SU-DHL-6 (cell line): Measurements from ENCODE around the gene GNAT2.
A peak's percentile ranks its signal among the peaks of the same experiment; 100 is the strongest.

Source experiments
- H2AFZ ChIP-seq: fragments of 200-600 bp; sonication (generic); 2 replicates; pipeline ENCODE4 v1.6.1; 2014; ENCODE audit warnings: low read depth, mild to moderate bottlenecking, moderate library complexity, mixed read lengths, antibody characterized with exemption, low read length; ENCODE audit not compliant: severe bottlenecking
- H3F3A ChIP-seq: fragments of 200-600 bp; shearing (Covaris generic); 2 replicates; pipeline ENCODE4 v1.6.0; 2016; ENCODE audit warnings: antibody characterized with exemption, mild to moderate bottlenecking; ENCODE audit not compliant: insufficient read depth
- H3K27ac ChIP-seq: fragments of 200-600 bp; sonication (generic); 2 replicates; pipeline ENCODE4 v1.5.1; 2016; ENCODE audit warnings: low read depth, mild to moderate bottlenecking, low read length, moderate library complexity, mixed read lengths
- H3K27me3 ChIP-seq: fragments of 200-600 bp; sonication (generic), shearing (Covaris generic); 2 replicates; pipeline ENCODE4 v1.6.0; 2014; ENCODE audit warnings: mild to moderate bottlenecking, low read length
- H3K36me3 ChIP-seq: fragments of 200-600 bp; sonication (generic); 2 replicates; pipeline ENCODE4 v1.6.1; 2014; ENCODE audit warnings: mild to moderate bottlenecking, low read length, mixed read lengths
- H3K4me2 ChIP-seq: fragments of 300-600, 200-600 bp; shearing (Covaris generic), sonication (generic); 2 replicates; pipeline ENCODE4 v1.6.0; 2014; ENCODE audit warnings: low read length, low read depth, mild to moderate bottlenecking; ENCODE audit not compliant: poor library complexity, severe bottlenecking
- H3K4me3 ChIP-seq: fragments of 200-600 bp; sonication (generic); 2 replicates; pipeline ENCODE4 v1.5.1; 2014; ENCODE audit warnings: antibody characterized with exemption, low read length, mild to moderate bottlenecking, mixed read lengths; ENCODE audit not compliant: insufficient read depth, poor library complexity, severe bottlenecking
- H3K79me2 ChIP-seq: fragments of 200-600 bp; sonication (generic); 2 replicates; pipeline ENCODE4 v1.6.1; 2014; ENCODE audit warnings: mild to moderate bottlenecking, low read length, moderate library complexity; ENCODE audit not compliant: insufficient read depth
- H3K9ac ChIP-seq: fragments of 200-600 bp; sonication (generic); 2 replicates; pipeline ENCODE4 v1.7.0; 2014; ENCODE audit warnings: mild to moderate bottlenecking, low read length
- H3K9me2 ChIP-seq: fragments of 200-600 bp; sonication (generic); replicated peaks from 2 replicates; pipeline ENCODE4 v1.6.1; 2014; ENCODE audit warnings: low read length; ENCODE audit not compliant: insufficient read depth
- H3K9me3 ChIP-seq: fragments of 200-600 bp; sonication (generic); 2 replicates; pipeline ENCODE4 v1.6.1; 2014; ENCODE audit warnings: low read length, mixed read lengths; ENCODE audit not compliant: insufficient read depth
- H4K20me1 ChIP-seq: fragments of 200-600 bp; sonication (generic); 2 replicates; pipeline ENCODE4 v1.6.1; 2014; ENCODE audit warnings: low read depth, mild to moderate bottlenecking, antibody characterized with exemption, low read length, moderate library complexity, mixed read lengths
- EZH2phosphoT487 ChIP-seq: fragments of 200-600 bp; sonication (generic), shearing (Covaris generic); conservative IDR thresholded peaks from 2 replicates; pipeline ENCODE4 v1.6.1; 2018; ENCODE audit warnings: mild to moderate bottlenecking, antibody characterized with exemption, low read length, moderate library complexity, mixed read lengths
- TF ChIP-seq, protein P1 (sequence below): fragments of 200-600 bp; sonication (generic); IDR thresholded peaks from one replicate; pipeline ENCODE4 v1.5.1; 2017; ENCODE audit warnings: antibody characterized with exemption, mild to moderate bottlenecking, low read length, moderate library complexity; ENCODE audit not compliant: insufficient read depth, poor library complexity, severe bottlenecking

GNAT2 gene

GRCh38 chr1:109618661-109619575, 498 bp downstream of the GNAT2 start:
- Histone ChIP-seq H4K20me1 (no peaks in the 10 kb centered on the region), H2AFZ (peak overlapping the region; percentile 89), H3K4me2 (peak overlapping the region; percentile 85), H3K36me3 (no peaks in the 10 kb centered on the region), H3K4me3 (peak overlapping the region; percentile 79), H3K9ac (peak overlapping the region; percentile 77), H3K79me2 (peaks cover 25% of the 10 kb centered on the region; the same call in 1 of the 2 replicates), H3F3A (peaks cover 17% of the 10 kb centered on the region), H3K27me3 (no peaks in the 10 kb centered on the region), H3K9me3 (no peaks in the 10 kb centered on the region), H3K27ac (peak overlapping the region; percentile 42), H3K9me2 (no peaks in the 10 kb centered on the region)
- TF ChIP-seq EZH2phosphoT487 = no peak
- TF ChIP-seq, protein P1, sequence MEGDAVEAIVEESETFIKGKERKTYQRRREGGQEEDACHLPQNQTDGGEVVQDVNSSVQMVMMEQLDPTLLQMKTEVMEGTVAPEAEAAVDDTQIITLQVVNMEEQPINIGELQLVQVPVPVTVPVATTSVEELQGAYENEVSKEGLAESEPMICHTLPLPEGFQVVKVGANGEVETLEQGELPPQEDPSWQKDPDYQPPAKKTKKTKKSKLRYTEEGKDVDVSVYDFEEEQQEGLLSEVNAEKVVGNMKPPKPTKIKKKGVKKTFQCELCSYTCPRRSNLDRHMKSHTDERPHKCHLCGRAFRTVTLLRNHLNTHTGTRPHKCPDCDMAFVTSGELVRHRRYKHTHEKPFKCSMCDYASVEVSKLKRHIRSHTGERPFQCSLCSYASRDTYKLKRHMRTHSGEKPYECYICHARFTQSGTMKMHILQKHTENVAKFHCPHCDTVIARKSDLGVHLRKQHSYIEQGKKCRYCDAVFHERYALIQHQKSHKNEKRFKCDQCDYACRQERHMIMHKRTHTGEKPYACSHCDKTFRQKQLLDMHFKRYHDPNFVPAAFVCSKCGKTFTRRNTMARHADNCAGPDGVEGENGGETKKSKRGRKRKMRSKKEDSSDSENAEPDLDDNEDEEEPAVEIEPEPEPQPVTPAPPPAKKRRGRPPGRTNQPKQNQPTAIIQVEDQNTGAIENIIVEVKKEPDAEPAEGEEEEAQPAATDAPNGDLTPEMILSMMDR = no peak

- no peak overlapping the region for H3K4me3 ChIP-seq
- peaks cover 11% of the 10 kb centered on the region; the same call in 1 of the 2 replicates for H3K79me2 ChIP-seq
- TF ChIP-seq, protein P1 = no peak
- TF ChIP-seq EZH2phosphoT487 = no peak
- H3K27ac ChIP-seq = no peak overlapping the region
- no peak overlapping the region for H3K4me2 ChIP-seq
- H2AFZ ChIP-seq = no peak overlapping the region
- no peaks in the 10 kb centered on the region for H4K20me1 ChIP-seq
- no peaks in the 10 kb centered on the region for H3K36me3 ChIP-seq
- no peak overlapping the region for H3K9ac ChIP-seq
- H3F3A ChIP-seq = peaks cover 17% of the 10 kb centered on the region
- no peaks in the 10 kb centered on the region for H3K9me3 ChIP-seq
- H3K27me3 ChIP-seq = no peaks in the 10 kb centered on the region
- no peaks in the 10 kb centered on the region for H3K9me2 ChIP-seq
Measured at GRCh38 chr1:109617291-109617801, 2.1 kb downstream of the GNAT2 start.

DNA sequence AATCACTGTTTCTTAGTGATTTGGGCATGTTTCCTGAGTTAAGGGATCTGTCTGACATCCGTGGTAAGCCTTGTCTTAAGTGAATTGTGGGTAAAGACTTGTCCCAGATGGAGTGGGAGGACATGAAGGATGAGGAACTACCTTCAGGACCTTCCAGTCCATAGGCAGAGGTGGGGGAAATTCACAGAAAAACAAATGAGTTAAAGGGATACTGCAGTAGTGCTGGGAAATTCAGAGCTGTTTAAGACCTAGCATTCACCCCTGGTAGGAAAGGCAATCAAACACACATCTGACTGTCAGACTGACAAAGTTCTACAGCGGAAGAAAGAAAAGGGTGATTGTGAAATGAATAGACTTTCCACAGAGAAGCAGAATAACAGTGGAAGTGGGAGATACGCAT, 3.0 kb downstream of the GNAT2 start:
- Histone ChIP-seq H3K79me2 (peaks cover 9% of the 10 kb centered on the region; the same call in 1 of the 2 replicates), H3K4me3 (no peak overlapping the region), H3F3A (peaks cover 17% of the 10 kb centered on the region), H3K36me3 (no peaks in the 10 kb centered on the region), H3K9me2 (no peaks in the 10 kb centered on the region), H4K20me1 (no peaks in the 10 kb centered on the region), H3K27ac (no peak overlapping the region), H3K9ac (no peak overlapping the region), H3K4me2 (no peak overlapping the region), H2AFZ (no peak overlapping the region), H3K9me3 (no peaks in the 10 kb centered on the region), H3K27me3 (no peaks in the 10 kb centered on the region)
- TF ChIP-seq, protein P1 = no peak
- no peak for TF ChIP-seq EZH2phosphoT487
